ENCODE results near the gene PPFIBP2.

Gene PPFIBP2

DNA sequence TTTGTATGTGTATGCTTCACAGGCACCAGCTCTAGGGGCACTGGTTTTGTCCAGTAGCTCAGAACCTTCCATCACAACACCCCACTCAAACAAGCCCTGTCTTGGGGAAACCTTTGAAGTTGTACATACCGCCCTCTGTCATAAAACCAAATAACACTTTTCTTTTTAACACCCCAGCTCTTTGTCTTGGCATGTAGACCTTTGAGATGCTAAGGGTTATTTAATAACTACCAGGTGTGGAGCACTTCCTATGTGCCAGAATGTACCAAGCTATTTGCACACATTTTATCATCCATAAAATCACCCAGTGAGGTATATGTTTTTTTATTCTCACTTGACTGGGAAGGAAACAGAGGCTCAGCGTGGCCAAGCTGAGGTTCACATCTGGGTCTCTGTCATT lies 108.9 kb downstream of the PPFIBP2 start:
- Mint-ChIP-seq H3K4me1 (no peaks in the 10 kb centered on the region), H3K27ac (no peak overlapping the region), H3K9me3 (no peaks in the 10 kb centered on the region), H3K4me3 (no peak overlapping the region), H3K36me3 (peaks cover 42 to 70% of the 10 kb centered on the region in 2 donors), H3K27me3 (no peaks in the 10 kb centered on the region)
- ATAC-seq (replicated peaks) (no peak), DNase-seq (no peak)

DNA sequence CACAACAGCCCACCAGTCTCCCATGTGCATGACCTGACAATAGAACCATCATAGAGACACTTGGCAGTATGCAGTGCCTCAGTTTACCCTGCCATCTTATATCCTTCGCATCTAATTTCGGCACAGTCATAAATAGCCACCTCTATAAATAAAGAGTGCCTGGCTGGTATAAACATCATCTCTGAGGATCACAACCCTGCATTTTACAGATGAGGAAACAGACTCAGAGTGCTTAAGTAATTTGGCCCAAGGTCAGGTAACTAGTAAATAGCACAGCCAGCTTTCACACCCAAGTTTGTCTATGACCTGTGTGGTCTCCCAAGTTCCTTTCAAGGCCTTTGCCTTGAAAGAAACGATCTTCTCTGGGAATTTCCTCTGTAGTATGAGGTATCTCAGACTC lies 114.9 kb downstream of the PPFIBP2 start:
- no peak for DNase-seq
- Mint-ChIP-seq H3K27me3 (no peaks in the 10 kb centered on the region), H3K4me3 (no peak overlapping the region), H3K4me1 (no peaks in the 10 kb centered on the region), H3K36me3 (peaks cover 54 to 74% of the 10 kb centered on the region in 2 donors), H3K9me3 (no peaks in the 10 kb centered on the region), H3K27ac (no peak overlapping the region)
- no peak for ATAC-seq (replicated peaks)

DNA sequence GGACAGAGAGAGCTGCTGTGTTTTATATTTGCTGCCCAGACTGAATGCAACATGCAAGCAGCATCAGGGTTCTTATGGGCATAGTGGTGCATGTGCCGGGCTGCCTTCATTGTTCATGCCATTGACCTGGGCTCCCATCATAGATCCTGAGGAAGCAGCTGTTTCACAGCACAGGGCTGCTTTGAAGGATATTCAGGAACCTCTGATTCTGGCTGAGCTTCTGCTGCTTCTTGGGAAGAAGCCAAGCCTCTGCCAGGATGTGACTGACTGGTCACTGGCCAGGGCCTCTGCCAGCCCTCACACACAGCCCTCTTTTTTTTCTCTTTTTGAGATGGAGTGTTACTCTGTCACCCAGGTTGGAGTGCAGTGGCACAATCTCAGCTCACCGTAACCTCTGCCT lies 116.2 kb downstream of the PPFIBP2 start:
- no peak overlapping the region for H3K27ac Mint-ChIP-seq
- DNase-seq, result no peak
- no peak overlapping the region for H3K4me3 Mint-ChIP-seq
- H3K27me3 Mint-ChIP-seq, result no peaks in the 10 kb centered on the region
- no peaks in the 10 kb centered on the region for H3K9me3 Mint-ChIP-seq
- peaks cover 53 to 72% of the 10 kb centered on the region in 2 donors for H3K36me3 Mint-ChIP-seq
- no peaks in the 10 kb centered on the region for H3K4me1 Mint-ChIP-seq
- no peak for ATAC-seq (replicated peaks)

DNA sequence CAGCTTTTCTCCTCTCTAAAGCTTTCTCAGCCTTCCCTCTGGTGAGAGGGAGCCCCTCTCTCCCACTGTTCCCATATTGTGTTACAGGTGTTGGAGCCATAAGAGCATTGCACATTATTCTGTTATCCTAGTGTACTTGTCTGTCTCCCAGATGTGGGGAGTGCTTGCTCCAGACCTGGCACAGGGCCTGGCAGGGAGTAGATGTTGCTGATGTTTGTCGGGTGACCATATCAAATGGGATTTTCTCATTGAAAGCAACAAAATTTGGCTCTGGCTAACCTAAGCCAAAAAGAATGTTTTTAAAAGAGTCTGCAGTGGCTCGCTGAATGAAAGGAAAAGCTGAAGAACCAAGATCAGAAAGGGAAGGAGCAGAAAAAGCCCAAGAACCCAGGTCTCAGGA lies 118.4 kb downstream of the PPFIBP2 start:
- DNase-seq (no peak), ATAC-seq (replicated peaks) (no peak)
- Mint-ChIP-seq H3K27ac (no peak overlapping the region), H3K4me1 (no peaks in the 10 kb centered on the region), H3K9me3 (no peaks in the 10 kb centered on the region), H3K36me3 (peaks cover 54 to 70% of the 10 kb centered on the region in 2 donors), H3K27me3 (no peaks in the 10 kb centered on the region), H3K4me3 (no peak overlapping the region)

DNA sequence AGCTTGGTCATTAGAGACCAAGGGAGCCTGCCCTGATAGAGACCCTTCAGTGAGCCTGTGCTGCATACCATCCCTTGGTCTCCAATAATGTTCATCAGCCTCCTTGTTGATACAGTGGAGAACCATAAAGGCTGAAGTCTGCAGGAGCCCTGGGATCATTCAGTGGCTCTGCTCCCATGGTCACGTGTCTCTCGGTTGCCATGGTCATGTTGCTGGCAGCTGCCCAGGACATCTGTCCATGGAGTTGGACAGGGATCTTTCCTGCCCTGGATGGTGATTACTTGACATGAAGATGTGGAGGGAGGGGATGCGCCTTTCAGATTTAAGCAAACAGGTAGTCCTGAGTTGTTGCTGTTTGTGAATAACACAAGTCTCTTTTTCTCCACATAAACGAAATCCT lies 121.3 kb downstream of the PPFIBP2 start:
- H3K27ac Mint-ChIP-seq, result no peak overlapping the region
- H3K27me3 Mint-ChIP-seq, result no peaks in the 10 kb centered on the region
- no peak overlapping the region for H3K4me3 Mint-ChIP-seq
- no peaks in the 10 kb centered on the region for H3K9me3 Mint-ChIP-seq
- no peak for DNase-seq
- H3K36me3 Mint-ChIP-seq, result peaks cover 59 to 77% of the 10 kb centered on the region in 2 donors
- ATAC-seq (replicated peaks), result no peak
- H3K4me1 Mint-ChIP-seq, result peaks cover 9 to 13% of the 10 kb centered on the region in 2 donors

DNA sequence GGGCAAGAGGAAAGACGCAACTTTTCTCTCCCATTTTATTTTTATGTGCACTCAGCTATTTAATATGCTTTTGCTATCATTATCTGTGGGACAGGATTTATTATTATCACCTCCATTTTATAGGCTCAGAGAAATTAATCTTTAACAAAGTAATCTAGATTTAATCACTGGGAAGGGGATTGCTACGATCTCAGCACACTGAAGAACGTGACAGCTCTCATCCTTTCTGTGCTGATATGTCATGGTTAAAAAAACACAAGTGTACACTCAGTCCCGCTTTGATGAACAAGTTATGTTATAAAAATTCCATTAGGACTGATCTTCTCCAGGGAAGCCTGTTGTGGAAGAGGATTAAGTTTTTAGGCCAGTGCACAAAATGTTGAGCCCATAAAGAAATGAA lies 121.9 kb downstream of the PPFIBP2 start:
- Mint-ChIP-seq H3K4me1 (peaks cover 9 to 13% of the 10 kb centered on the region in 2 donors), H3K27ac (no peak overlapping the region), H3K9me3 (no peaks in the 10 kb centered on the region), H3K36me3 (peaks cover 61 to 80% of the 10 kb centered on the region in 2 donors), H3K4me3 (no peak overlapping the region), H3K27me3 (no peaks in the 10 kb centered on the region)
- ATAC-seq (replicated peaks), result no peak
- DNase-seq, result no peak

DNA sequence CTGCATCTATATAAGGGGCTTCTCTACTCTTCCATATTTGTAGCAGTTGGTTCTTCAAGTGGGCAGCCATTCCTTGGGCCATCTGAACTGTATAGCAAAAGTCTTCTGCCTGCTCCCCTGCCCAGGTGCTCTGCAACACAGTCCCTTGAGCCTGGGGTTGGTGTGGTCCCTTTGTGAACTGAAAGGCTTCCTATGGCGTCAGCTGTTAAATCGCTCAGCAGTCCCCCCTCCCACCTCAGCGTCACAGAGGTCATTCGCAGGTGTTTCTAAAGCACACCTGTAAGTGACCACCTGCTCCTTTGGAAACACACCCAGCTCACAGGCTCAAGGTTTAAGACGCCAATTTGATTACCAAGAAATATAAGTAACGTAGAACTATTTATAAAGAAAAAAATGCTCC lies 122.6 kb downstream of the PPFIBP2 start:
- H3K27me3 Mint-ChIP-seq, result no peaks in the 10 kb centered on the region
- DNase-seq (no peak), ATAC-seq (replicated peaks) (no peak)
- no peak overlapping the region for H3K27ac Mint-ChIP-seq
- H3K4me1 Mint-ChIP-seq, result peaks cover 9 to 13% of the 10 kb centered on the region in 2 donors
- H3K9me3 Mint-ChIP-seq, result no peaks in the 10 kb centered on the region
- H3K36me3 Mint-ChIP-seq, result peaks cover 61 to 80% of the 10 kb centered on the region in 2 donors
- no peak overlapping the region for H3K4me3 Mint-ChIP-seq

DNA sequence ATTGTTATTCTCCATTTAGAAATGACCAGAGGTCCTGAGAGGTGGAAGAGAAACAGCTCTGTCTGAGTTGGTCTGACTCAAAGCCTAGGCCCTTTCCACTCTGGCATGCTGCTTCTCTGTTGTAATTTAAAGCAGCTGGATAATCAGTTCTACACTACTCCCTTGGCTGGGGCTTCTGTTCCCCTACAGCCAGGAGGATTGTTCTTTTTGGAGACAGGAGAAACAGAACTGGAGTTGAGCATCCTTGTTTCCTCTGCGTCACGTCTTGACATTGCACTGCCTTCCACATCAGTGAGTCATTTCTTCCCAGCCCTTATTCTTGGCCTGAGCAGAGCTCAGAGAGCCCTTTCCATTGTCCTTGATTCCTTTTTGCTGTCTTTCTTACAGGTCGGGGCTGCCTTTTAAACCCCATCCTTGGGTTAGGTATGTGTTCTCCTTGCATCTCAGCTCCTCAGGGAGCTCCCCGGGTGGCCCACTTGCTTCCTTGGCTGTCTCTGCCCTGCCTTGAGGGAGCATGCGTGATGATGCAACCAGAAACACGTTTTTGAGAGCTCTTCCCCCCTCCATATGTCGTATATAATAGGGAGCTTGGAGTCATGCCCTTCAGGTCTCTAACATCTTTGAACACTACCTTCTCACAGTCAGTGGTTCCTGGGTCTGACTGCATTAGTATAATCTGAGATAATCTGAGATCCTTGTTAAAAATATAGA lies 123.8 kb downstream of the PPFIBP2 start:
- peaks cover 59 to 83% of the 10 kb centered on the region in 2 donors for H3K36me3 Mint-ChIP-seq
- H3K27me3 Mint-ChIP-seq, result no peaks in the 10 kb centered on the region
- H3K27ac Mint-ChIP-seq, result no peak overlapping the region
- H3K4me1 Mint-ChIP-seq, result peaks cover 9 to 13% of the 10 kb centered on the region in 2 donors
- no peak for DNase-seq
- no peak overlapping the region for H3K4me3 Mint-ChIP-seq
- no peak for ATAC-seq (replicated peaks)
- H3K9me3 Mint-ChIP-seq, result no peaks in the 10 kb centered on the region

DNA sequence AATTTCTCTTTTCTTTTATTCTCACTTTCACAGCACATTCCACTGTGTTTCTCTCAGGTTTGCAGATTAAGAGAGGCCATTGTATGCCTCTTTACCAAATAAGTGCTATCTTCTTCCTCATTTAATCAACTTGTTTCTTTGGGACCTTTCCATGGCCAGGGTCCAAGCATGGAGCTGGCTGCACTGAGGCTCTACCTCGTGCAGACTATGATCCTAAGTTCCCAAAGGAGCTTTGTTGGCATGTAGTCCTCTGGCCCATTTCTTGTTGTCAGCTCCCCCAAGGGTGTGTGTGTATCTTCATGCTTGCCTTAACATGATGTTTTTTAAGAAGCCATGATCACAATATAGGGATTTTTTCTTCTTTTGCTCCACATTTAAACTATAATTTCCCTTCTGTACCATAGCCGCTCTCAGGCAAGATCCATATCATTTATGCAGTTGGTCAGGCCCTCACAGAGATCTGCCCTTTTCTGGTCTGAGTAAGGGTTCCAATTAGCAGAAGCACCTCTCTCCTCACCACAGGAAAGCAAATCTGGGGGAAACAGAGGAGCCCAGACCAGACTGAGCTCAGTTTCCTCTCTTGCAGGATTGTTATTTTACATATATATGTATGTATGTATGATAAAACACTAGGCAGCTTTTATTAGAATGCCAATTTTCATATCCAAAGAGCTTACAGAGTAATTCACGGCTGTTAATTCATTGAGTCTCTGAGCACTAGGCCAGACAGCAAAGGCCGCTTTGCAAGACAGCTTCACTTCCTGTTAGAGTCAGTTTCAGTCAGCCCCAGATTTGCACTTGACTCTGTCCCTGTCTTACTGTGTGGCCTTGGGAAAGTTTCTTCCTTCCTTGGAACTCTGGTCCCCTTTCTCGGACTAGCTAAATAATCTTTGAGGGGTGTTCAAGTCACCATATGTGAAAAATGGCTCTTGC lies 125.2 kb downstream of the PPFIBP2 start:
- Mint-ChIP-seq H3K36me3 (peaks cover 60 to 85% of the 10 kb centered on the region in 2 donors), H3K4me3 (no peak overlapping the region), H3K9me3 (no peaks in the 10 kb centered on the region), H3K4me1 (peaks cover 9 to 13% of the 10 kb centered on the region in 2 donors), H3K27ac (peak overlapping the region; percentile 81), H3K27me3 (no peaks in the 10 kb centered on the region)
- DNase-seq (no peak), ATAC-seq (replicated peaks) (peak; percentile 64 to 68)

DNA sequence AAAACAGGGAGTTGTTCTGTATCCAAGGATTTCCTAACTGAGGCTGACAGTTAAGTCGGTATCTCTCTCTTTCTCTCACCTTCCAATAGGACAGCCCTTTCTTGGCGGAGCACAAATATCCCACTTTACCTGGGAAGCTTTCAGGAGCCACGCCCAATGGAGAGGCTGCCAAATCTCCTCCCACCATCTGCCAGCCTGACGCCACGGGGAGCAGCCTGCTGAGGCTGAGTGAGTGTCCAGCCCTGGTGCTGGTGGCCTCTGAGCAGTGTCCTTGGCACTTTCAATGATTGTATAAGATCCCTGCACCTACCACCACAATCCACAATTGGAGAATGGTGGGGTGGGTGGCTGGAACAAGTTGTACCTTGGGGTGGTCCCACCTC lies 125.8 kb downstream of the PPFIBP2 start:
- Mint-ChIP-seq H3K4me3 (no peak overlapping the region), H3K9me3 (no peaks in the 10 kb centered on the region), H3K4me1 (peaks cover 9 to 13% of the 10 kb centered on the region in 2 donors), H3K27ac (no peak overlapping the region), H3K36me3 (peaks cover 60 to 84% of the 10 kb centered on the region in 2 donors), H3K27me3 (no peaks in the 10 kb centered on the region)
- no peak for ATAC-seq (replicated peaks)
- no peak for DNase-seq

DNA sequence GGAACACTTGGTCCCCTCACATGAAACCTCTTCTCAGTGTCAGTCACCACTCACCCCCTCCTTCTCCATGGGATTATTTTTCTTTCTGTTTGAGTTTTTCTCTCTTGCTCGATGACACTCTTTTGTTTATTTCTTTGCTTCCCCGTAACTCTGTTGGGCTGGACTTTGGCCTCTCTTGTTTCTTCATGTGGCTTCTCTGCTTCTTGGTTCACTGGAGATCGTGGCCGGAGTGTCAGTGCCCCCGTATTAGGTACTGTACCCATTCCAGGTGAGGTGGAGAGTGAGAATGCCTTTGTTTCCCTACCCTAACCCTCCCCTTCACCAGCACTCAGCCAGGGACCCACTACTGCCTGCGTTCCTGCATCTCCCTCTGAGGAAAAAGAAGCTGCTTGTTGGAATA lies 127.0 kb downstream of the PPFIBP2 start:
- Mint-ChIP-seq H3K27me3 (no peaks in the 10 kb centered on the region), H3K4me1 (peaks cover 9 to 13% of the 10 kb centered on the region in 2 donors), H3K36me3 (peaks cover 58 to 84% of the 10 kb centered on the region in 2 donors), H3K4me3 (no peak overlapping the region), H3K9me3 (no peaks in the 10 kb centered on the region), H3K27ac (no peak overlapping the region)
- no peak for ATAC-seq (replicated peaks)
- no peak for DNase-seq

DNA sequence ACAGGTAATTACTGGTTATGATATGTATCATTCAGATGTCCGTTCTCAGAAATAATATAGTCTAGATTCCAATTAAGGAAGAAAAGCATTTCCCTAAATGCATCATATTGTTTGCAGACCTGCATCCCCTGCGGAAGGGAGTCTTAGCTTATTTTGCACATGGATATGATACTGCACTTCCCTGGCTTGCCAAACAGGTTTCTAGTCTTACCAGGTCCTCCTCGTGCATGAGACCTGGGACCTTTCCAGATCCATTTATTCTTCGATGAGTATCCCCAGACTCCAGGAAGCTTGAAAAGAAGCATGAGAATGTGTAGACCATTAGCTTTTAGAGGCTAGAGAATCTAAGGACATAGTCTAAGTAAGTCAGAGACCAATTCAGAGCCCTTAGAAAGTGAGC lies 128.9 kb downstream of the PPFIBP2 start:
- DNase-seq (no peak), ATAC-seq (replicated peaks) (no peak)
- H3K9me3 Mint-ChIP-seq, result no peaks in the 10 kb centered on the region
- no peak overlapping the region for H3K4me3 Mint-ChIP-seq
- peaks cover 9 to 13% of the 10 kb centered on the region in 2 donors for H3K4me1 Mint-ChIP-seq
- peaks cover 43 to 69% of the 10 kb centered on the region in 2 donors for H3K36me3 Mint-ChIP-seq
- no peak overlapping the region for H3K27ac Mint-ChIP-seq
- H3K27me3 Mint-ChIP-seq, result no peaks in the 10 kb centered on the region

DNA sequence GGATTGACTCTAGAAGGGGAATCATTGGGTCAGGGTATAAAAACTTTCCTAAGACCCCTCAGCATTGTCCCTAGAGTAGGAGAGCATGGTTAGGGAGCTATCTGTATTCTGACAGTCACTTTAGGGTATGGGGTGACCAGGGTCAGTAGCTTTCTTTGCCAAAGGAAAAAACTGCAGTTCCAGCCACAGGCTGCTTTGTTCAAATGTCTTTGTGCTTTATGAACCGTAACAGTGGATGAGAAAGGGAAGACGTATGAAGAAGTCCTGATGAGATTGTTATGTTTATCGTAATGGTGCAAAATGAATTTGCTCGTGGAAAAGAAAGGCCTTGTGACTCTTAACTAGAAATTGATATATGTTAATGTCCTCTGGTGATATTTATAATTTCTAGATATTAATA lies 129.5 kb downstream of the PPFIBP2 start:
- H3K27me3 Mint-ChIP-seq, result no peaks in the 10 kb centered on the region
- H3K36me3 Mint-ChIP-seq, result peaks cover 45 to 69% of the 10 kb centered on the region in 2 donors
- no peak for DNase-seq
- H3K9me3 Mint-ChIP-seq, result no peaks in the 10 kb centered on the region
- H3K27ac Mint-ChIP-seq, result no peak overlapping the region
- no peak overlapping the region for H3K4me3 Mint-ChIP-seq
- ATAC-seq (replicated peaks), result no peak
- H3K4me1 Mint-ChIP-seq, result peaks cover 9 to 13% of the 10 kb centered on the region in 2 donors

DNA sequence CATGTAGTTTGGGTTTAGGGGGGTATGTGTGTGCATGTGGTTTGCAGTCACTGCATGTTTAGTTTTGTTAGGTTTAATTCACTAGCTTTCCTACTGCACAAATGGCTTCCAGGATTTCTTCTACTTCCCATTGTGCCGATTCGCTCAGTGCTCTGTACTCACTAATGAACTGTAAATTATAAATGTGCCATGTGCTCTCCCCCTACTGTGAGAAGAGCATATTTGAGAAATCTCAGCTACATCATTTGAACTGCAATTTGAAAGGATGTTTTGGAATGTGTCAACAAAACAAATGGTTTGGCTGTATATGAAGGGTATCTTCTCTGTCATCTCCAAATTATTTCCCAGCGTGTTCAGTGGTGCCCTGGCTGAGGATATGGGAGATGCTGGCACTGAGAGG lies 131.4 kb downstream of the PPFIBP2 start:
- ATAC-seq (replicated peaks) (no peak), DNase-seq (no peak)
- no peaks in the 10 kb centered on the region for H3K4me1 Mint-ChIP-seq
- H3K9me3 Mint-ChIP-seq, result no peaks in the 10 kb centered on the region
- no peaks in the 10 kb centered on the region for H3K27me3 Mint-ChIP-seq
- peaks cover 36 to 68% of the 10 kb centered on the region in 2 donors for H3K36me3 Mint-ChIP-seq
- no peak overlapping the region for H3K27ac Mint-ChIP-seq
- no peak overlapping the region for H3K4me3 Mint-ChIP-seq

DNA sequence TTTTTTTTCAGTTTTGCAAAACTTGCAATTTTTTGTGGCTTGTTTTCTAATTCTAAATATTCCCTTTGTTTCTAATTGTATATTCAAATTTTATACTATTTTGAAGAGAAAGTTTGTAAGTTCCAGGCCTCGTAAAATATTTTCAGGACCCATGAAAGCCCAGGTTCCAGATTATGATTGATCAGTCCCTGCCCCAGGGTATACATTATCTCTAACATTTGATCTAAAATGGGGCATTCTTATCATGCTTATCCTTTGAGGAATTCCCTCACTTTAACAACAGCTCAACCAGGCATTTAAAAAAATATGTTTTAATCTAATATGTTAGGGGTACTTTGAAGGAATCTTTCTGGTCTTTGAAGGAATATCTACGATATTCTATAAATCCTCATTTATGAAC lies 133.1 kb downstream of the PPFIBP2 start:
- peaks cover 41 to 69% of the 10 kb centered on the region in 2 donors for H3K36me3 Mint-ChIP-seq
- no peak for DNase-seq
- no peaks in the 10 kb centered on the region for H3K4me1 Mint-ChIP-seq
- no peaks in the 10 kb centered on the region for H3K9me3 Mint-ChIP-seq
- no peak for ATAC-seq (replicated peaks)
- no peak overlapping the region for H3K27ac Mint-ChIP-seq
- no peaks in the 10 kb centered on the region for H3K27me3 Mint-ChIP-seq
- H3K4me3 Mint-ChIP-seq, result no peak overlapping the region
